Glutamatergic neuron (in vitro differentiated cells): ENCODE data around the gene LDB1. TPM values are rescaled to one million over a fixed set of nuclear protein-coding genes. Genes with fewer than 3 reads are reported as not detected.

Experiments
- DNase-seq: peaks from one replicate; pipeline ENCODE4 v3.0.0; 2022
- H3K27ac Mint-ChIP-seq: one replicate; pipeline ENCODE4 v1.8.0; 2020; ENCODE audit warnings: mild to moderate bottlenecking, mixed read lengths, inconsistent platforms; ENCODE audit not compliant: unreplicated experiment
- H3K27me3 Mint-ChIP-seq: one replicate; pipeline ENCODE4 v1.8.0; 2020; ENCODE audit warnings: mild to moderate bottlenecking, moderate library complexity, mixed read lengths, inconsistent platforms; ENCODE audit not compliant: unreplicated experiment
- H3K36me3 Mint-ChIP-seq: one replicate; pipeline ENCODE4 v1.8.0; 2020; ENCODE audit warnings: mild to moderate bottlenecking, mixed read lengths, inconsistent platforms; ENCODE audit not compliant: unreplicated experiment
- H3K4me1 Mint-ChIP-seq: one replicate; pipeline ENCODE4 v1.8.0; 2020; ENCODE audit warnings: mild to moderate bottlenecking, low read depth, mixed read lengths, inconsistent platforms; ENCODE audit not compliant: unreplicated experiment
- H3K4me3 Mint-ChIP-seq: one replicate; pipeline ENCODE4 v1.8.0; 2020; ENCODE audit warnings: mild to moderate bottlenecking, mixed read lengths, inconsistent platforms; ENCODE audit not compliant: unreplicated experiment
- H3K9me3 Mint-ChIP-seq: one replicate; pipeline ENCODE4 v1.8.0; 2020; ENCODE audit warnings: mild to moderate bottlenecking, moderate library complexity, mixed read lengths, inconsistent platforms; ENCODE audit not compliant: unreplicated experiment
- total RNA-seq: library from RNA; stranded (reverse); fragmentation: NEBNext Ultra II Directional; extraction: Animal tissue kit (Norgen Biotek cat#: 25700); gene quantifications from one replicate; pipeline ENCODE4 v1.2.1, GENCODE V29; 2021; ENCODE audit not compliant: unreplicated experiment
- TF ChIP-seq, protein P1 (sequence below): fragments of 200-600 bp; sonication (generic); IDR thresholded peaks from one replicate; pipeline ENCODE4 v1.5.0; 2021; ENCODE audit not compliant: partially characterized antibody, unreplicated experiment

Gene LDB1
- total RNA-seq, 1 donor from 2014 or later: 310 TPM

DNA sequence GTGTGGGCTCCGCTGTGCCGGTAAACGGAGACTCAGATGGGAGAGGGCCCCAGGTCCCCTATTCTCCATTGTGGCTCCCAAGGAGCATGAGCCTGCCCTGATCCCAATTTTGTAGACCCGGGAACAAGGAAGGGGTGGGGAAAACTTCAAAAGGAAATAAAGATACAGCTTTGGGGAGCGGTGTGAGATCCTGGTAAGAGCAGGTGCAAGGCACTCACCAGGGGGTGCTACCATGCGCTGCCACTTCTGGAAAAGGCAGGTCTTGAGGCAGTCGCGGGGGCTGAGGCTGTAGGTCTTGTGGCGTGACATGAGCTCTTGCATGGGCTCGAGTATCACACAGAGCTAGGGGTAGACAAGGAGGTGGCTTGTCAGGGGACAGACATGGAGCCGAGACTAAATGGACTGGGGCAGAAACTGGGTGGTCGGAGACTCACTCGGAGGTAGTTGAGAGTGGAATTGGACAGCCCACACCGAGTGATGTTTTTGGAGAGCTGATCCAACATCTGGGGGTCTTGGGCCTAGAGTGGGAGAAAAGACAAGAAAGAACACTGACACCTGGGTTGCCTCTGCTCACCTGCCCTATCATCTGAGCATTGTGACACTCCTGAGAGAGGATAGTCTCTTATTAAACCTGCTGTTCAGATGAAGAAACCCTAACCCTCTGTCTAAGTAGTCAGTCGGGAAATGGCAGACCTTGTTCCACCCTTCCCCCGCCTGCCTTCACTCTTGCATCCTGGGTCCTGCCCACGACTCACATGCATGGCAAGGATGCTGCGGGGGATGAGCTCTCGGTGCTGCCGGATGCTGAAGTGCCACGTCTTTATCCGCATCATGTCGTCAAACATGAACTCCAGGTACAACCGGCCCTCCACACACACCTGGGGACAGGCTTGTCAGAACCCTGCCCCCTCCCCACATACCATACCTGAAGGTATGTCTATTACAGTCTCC lies 10.7 kb downstream of the LDB1 start:
- peaks cover 6% of the 10 kb centered on the region for H3K36me3 Mint-ChIP-seq
- H3K27ac Mint-ChIP-seq: peak overlapping the region; percentile 38
- peaks cover 11% of the 10 kb centered on the region for H3K9me3 Mint-ChIP-seq
- peaks cover 14% of the 10 kb centered on the region for H3K27me3 Mint-ChIP-seq
- H3K4me1 Mint-ChIP-seq: peaks cover 28% of the 10 kb centered on the region
- TF ChIP-seq, protein P1, sequence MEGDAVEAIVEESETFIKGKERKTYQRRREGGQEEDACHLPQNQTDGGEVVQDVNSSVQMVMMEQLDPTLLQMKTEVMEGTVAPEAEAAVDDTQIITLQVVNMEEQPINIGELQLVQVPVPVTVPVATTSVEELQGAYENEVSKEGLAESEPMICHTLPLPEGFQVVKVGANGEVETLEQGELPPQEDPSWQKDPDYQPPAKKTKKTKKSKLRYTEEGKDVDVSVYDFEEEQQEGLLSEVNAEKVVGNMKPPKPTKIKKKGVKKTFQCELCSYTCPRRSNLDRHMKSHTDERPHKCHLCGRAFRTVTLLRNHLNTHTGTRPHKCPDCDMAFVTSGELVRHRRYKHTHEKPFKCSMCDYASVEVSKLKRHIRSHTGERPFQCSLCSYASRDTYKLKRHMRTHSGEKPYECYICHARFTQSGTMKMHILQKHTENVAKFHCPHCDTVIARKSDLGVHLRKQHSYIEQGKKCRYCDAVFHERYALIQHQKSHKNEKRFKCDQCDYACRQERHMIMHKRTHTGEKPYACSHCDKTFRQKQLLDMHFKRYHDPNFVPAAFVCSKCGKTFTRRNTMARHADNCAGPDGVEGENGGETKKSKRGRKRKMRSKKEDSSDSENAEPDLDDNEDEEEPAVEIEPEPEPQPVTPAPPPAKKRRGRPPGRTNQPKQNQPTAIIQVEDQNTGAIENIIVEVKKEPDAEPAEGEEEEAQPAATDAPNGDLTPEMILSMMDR: no peak
- H3K4me3 Mint-ChIP-seq: peak overlapping the region; percentile 32
- no peak for DNase-seq

DNA sequence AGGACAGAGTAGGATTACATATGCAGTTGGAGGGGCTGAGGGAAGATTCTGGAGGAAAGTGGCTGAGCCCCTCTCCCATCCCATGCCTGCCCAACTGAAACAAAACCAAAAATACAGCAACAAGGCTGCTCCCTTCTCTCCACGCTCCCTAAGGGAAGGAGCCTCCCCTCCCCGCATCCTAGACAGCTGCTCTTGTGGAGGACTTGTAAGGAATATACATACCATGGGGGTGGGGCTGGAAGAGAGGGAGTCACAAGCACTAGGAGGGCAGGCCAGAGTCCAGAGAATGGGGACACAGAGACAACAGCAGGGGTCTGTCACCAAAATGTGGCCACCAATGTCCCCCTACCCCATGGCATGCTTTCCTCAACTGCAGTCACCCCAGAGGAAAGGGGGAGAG lies 13.2 kb downstream of the LDB1 start:
- H3K27me3 Mint-ChIP-seq: peaks cover 3% of the 10 kb centered on the region
- no peak overlapping the region for H3K27ac Mint-ChIP-seq
- TF ChIP-seq, protein P1: no peak
- no peak for DNase-seq
- no peak overlapping the region for H3K4me3 Mint-ChIP-seq
- peaks cover 18% of the 10 kb centered on the region for H3K4me1 Mint-ChIP-seq
- H3K9me3 Mint-ChIP-seq: peaks cover 5% of the 10 kb centered on the region
- H3K36me3 Mint-ChIP-seq: peaks cover 6% of the 10 kb centered on the region

GRCh38 chr10:102102421-102102820 lies 17.7 kb downstream of the LDB1 start:
- DNase-seq: no peak
- Mint-ChIP-seq H3K9me3 (peaks cover 2% of the 10 kb centered on the region), H3K4me1 (no peaks in the 10 kb centered on the region), H3K4me3 (no peak overlapping the region), H3K36me3 (no peaks in the 10 kb centered on the region), H3K27me3 (peaks cover 2% of the 10 kb centered on the region), H3K27ac (no peak overlapping the region)
- TF ChIP-seq, protein P1: no peak

GRCh38 chr10:102101152-102101551 lies 19.0 kb downstream of the LDB1 start:
- Mint-ChIP-seq H3K36me3 (no peaks in the 10 kb centered on the region), H3K27me3 (peaks cover 2% of the 10 kb centered on the region), H3K4me3 (no peak overlapping the region), H3K27ac (no peak overlapping the region), H3K9me3 (peaks cover 1% of the 10 kb centered on the region), H3K4me1 (no peaks in the 10 kb centered on the region)
- TF ChIP-seq, protein P1: no peak
- no peak for DNase-seq

DNA sequence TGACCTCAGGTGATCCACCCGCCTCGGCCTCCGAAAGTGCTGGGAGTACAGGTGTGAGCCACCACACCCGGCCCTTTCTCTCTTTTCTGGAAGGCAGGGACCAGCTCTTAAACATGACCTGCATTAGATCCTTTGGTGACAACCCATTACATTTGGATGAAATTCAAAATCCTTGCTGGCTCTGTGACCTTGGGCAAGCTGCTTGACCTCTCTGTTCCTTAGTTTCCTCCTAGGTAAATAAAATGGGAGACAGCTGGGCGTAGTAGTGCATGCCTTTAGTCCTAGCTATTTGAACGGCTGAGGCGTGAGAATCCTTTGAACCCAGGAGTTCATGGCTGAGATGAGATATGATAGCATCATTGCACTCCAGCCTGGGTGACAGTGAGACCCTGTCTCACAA lies 23.7 kb downstream of the LDB1 start:
- Mint-ChIP-seq H3K27me3 (no peaks in the 10 kb centered on the region), H3K27ac (no peak overlapping the region), H3K36me3 (no peaks in the 10 kb centered on the region), H3K9me3 (no peaks in the 10 kb centered on the region), H3K4me3 (no peak overlapping the region), H3K4me1 (no peaks in the 10 kb centered on the region)
- TF ChIP-seq, protein P1: no peak
- no peak for DNase-seq
